NCI-H524 (cell line): ENCODE data around the gene HHIPL1.

Experiments
- DNase-seq, 2 experiments: peaks; one replicate each; lab custom pipeline; 2025; lab: John Stamatoyannopoulos, UW

HHIPL1 gene

GRCh38 chr14:99611646-99612045 is 33.3 kb upstream of the HHIPL1 start:
- no peak for DNase-seq

- DNase-seq = peak in 1 of 2 experiments; percentile 78
Measured at GRCh38 chr14:99612071-99612737, 32.7 kb upstream of the HHIPL1 start.

GRCh38 chr14:99612738-99613330 is 32.1 kb upstream of the HHIPL1 start:
- DNase-seq = peak in 1 of 2 experiments; percentile 53

GRCh38 chr14:99615497-99616157 is 29.3 kb upstream of the HHIPL1 start:
- peak; percentile 37 to 71 for DNase-seq

GRCh38 chr14:99616832-99617800 is 27.8 kb upstream of the HHIPL1 start:
- peak; percentile 95 to 98 for DNase-seq

- DNase-seq = peak; percentile 52 to 80
Measured at GRCh38 chr14:99619835-99620834, 24.8 kb upstream of the HHIPL1 start.

GRCh38 chr14:99621948-99622347 is 23.0 kb upstream of the HHIPL1 start:
- no peak for DNase-seq

GRCh38 chr14:99624024-99624423 is 20.9 kb upstream of the HHIPL1 start:
- DNase-seq = no peak

- DNase-seq = no peak
Measured at GRCh38 chr14:99624971-99625370, 20.0 kb upstream of the HHIPL1 start.

- no peak for DNase-seq
Measured at GRCh38 chr14:99625476-99625875, 19.5 kb upstream of the HHIPL1 start.

GRCh38 chr14:99626041-99626648 is 18.8 kb upstream of the HHIPL1 start:
- no peak for DNase-seq

- DNase-seq = no peak
Measured at GRCh38 chr14:99627100-99627499, 17.8 kb upstream of the HHIPL1 start.

- DNase-seq = no peak
Measured at GRCh38 chr14:99627510-99628381, 17.2 kb upstream of the HHIPL1 start.

- peak; percentile 48 to 84 for DNase-seq
Measured at GRCh38 chr14:99628887-99629618, 15.9 kb upstream of the HHIPL1 start.

- no peak for DNase-seq
Measured at GRCh38 chr14:99630202-99630601, 14.7 kb upstream of the HHIPL1 start.

GRCh38 chr14:99632410-99633035 is 12.4 kb upstream of the HHIPL1 start:
- no peak for DNase-seq

- DNase-seq = no peak
Measured at GRCh38 chr14:99633141-99633540, 11.8 kb upstream of the HHIPL1 start.

- DNase-seq = no peak
Measured at GRCh38 chr14:99633918-99634317, 11.0 kb upstream of the HHIPL1 start.
